Skin epidermis (tissue), 12 donors: ENCODE data around the gene MARCO.
"Not testable (repeated sequence)": the region's sequence is repeated elsewhere in the genome, so short reads cannot be mapped to it uniquely, and the experiment has no call there.

ENCODE experiments used
- H3K27ac ChIP-seq, 21 experiments: fragments of 200-600 bp; sonication (generic) in 11 of 21; one replicate each; pipeline ENCODE4 v1.5.0; 2020; ENCODE audit warnings: mild to moderate bottlenecking in 3 of 21, inconsistent platforms in 2 of 21, moderate library complexity in 2 of 21
- H3K4me3 ChIP-seq, 7 experiments: fragments of 200-600 bp; sonication (generic) in 2 of 7; one replicate each; pipeline ENCODE4 v1.5.0; 2020; ENCODE audit warnings: inconsistent platforms in 2 of 7, mild to moderate bottlenecking in 2 of 7, moderate library complexity in 1 of 7

The MARCO gene

GRCh38 chr2:118993392-118993752 is 51.4 kb downstream of the MARCO start:
- no peak overlapping the region for H3K27ac ChIP-seq
- no peak overlapping the region for H3K4me3 ChIP-seq

DNA sequence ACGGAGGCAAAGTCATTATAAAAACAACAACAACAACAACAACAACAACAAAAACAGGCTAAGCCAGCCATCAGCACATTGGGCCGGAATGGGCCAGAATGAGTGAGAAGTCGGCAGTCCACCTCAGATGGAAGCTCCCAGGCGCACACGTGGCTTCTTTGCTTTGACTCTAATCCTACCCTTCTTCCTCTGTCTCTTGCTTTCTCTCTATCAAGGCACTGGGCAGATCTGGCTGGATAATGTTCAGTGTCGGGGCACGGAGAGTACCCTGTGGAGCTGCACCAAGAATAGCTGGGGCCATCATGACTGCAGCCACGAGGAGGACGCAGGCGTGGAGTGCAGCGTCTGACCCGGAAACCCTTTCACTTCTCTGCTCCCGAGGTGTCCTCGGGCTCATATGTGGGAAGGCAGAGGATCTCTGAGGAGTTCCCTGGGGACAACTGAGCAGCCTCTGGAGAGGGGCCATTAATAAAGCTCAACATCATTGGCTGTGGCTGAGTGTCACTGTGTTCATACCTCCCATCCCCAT is 52.2 kb downstream of the MARCO start:
- Histone ChIP-seq H3K4me3 (no peak overlapping the region), H3K27ac (no peak overlapping the region)

DNA sequence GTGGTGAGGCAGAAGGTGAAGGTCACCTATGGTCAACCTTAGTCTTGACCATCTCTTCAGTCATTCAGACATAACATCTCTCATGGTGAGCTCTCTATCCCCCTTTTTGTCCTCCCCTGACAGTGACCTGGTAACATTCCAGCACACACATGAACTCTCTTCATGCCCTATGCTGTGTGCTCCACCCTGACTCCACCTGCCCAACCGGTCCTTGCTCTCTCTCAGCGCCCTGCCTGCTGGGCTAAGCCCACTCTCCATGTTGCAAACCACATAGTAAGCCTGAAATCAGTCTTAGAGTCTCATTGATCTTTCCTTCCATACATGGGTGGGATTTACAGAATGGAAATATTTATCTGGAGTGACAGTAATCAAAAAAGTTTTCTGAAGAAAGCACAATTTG is 52.8 kb downstream of the MARCO start:
- Histone ChIP-seq H3K27ac (no peak overlapping the region), H3K4me3 (no peak overlapping the region)

DNA sequence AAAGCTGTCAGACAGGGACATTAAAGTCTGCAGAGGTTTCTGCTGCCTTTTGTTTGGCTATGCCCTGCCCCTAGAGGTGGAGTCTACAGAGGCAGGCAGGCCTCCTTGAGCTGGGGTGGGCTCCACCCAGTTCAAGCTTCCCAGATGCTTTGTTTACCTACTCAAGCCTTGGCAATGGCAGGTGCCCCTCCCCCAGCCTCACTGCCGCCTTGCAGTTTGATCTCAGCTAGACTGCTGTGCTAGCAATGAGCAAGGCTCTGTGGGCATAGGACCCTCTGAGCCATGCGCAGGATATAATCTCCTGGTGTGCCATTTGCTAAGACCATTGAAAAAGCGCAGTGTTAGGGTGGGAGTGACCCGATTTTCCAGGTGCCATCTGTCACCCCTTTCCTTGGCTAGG is 61.9 kb downstream of the MARCO start:
- not testable (repeated sequence) for H3K27ac ChIP-seq, H3K4me3 ChIP-seq

DNA sequence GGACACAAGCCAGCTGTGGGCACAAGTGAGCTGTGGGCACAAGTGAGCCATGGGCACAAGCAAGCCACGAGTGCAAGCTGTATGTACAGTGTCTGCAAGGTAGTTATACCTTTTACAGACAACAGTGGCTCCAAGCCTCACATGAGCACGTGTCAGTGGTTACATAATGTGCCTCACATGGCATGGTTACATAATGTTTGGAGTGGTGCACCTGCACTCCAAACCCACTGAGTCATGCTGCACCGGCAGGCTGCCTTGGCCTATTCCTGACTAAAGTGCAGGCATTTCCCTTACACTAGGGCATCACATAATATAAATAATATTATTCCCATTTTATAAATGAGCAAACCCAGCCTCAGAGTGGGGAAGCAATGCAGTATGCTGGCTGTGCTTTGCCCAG is 62.6 kb downstream of the MARCO start:
- H3K27ac ChIP-seq: no peak overlapping the region
- no peak overlapping the region for H3K4me3 ChIP-seq

DNA sequence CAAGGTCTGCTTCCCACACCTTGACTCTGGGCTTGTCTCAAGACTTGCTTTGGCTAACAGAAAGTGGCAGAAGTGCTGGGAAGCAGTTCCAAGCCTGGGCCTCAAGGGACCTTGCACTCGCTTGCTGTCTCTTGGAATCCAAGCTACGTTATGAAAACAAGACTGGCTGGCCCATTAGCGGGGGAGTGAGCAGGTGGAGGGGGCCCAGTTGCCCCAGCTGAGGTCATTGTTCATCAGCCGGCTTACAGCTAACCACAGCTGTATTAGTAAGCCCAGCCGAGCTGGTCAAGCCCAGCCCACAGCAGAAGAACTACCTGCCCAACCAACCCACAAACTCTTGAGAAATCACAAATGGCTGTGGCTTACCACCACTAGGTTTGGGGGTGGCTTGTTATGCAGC is 63.1 kb downstream of the MARCO start:
- no peak overlapping the region for H3K27ac ChIP-seq
- H3K4me3 ChIP-seq: no peak overlapping the region

DNA sequence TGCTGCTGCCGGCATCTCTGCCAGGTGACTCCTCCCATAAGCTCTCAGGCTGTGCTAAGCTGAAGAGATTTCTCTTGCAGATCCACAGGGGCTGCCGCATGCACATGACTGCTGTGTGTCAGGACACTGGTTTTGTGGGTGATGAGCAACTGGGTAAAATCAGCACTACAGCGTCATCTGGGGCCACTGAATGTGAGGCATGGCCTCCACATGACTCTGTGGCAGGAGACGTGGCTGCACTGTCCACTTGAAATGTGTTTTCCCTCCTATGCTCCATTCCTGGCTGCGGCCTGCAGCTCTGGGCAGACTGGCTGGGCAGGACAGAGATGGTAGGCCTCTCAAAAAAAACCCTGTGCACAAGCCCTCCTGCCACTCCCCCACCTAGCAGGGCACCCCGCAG is 63.6 kb downstream of the MARCO start:
- Histone ChIP-seq H3K27ac (no peak overlapping the region), H3K4me3 (no peak overlapping the region)

DNA sequence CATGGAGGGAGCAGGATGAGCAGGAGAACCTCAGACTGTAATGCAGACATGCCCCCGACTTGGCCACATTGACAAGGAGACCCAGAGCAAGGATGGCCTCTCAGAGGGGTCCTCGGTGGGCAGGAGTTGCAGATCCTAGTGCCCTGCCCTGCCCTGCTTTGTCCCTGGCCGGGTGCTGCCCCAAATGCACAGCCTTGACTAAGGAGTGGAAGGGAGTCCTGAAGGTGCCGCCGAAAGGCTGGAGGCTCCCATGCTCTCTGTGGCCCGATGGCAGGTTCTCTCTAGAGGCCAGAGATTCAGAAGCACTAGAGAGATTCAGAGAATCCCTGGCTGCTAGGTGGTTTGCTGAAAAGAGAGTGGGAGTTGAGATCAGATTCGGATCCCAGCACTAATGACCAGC is 64.4 kb downstream of the MARCO start:
- Histone ChIP-seq H3K27ac (no peak overlapping the region), H3K4me3 (no peak overlapping the region)

GRCh38 chr2:119008108-119008507 is 66.1 kb downstream of the MARCO start:
- Histone ChIP-seq H3K4me3 (no peak overlapping the region), H3K27ac (no peak overlapping the region)

GRCh38 chr2:119009110-119009509 is 67.1 kb downstream of the MARCO start:
- no peak overlapping the region for H3K4me3 ChIP-seq
- H3K27ac ChIP-seq: no peak overlapping the region

DNA sequence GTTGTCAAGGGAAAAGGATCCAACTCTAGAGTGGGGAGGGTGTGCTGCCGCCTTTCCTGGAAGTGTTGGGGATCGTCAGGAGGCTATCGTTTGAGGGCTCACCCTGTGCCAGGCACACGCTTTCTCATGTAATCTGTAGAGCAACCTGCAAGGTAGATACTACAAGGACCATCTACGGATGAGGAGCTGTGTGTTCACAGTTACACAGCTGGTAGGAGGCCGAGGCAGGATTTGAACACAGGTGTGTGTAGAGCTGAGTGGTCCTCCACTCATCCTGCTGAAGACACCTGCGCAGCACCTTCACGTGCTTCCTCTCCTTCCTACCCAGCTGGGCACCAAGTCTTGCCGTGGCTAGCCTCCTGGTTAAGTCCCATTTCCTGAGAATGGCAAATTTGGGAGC is 68.3 kb downstream of the MARCO start:
- Histone ChIP-seq H3K27ac (no peak overlapping the region), H3K4me3 (no peak overlapping the region)

DNA sequence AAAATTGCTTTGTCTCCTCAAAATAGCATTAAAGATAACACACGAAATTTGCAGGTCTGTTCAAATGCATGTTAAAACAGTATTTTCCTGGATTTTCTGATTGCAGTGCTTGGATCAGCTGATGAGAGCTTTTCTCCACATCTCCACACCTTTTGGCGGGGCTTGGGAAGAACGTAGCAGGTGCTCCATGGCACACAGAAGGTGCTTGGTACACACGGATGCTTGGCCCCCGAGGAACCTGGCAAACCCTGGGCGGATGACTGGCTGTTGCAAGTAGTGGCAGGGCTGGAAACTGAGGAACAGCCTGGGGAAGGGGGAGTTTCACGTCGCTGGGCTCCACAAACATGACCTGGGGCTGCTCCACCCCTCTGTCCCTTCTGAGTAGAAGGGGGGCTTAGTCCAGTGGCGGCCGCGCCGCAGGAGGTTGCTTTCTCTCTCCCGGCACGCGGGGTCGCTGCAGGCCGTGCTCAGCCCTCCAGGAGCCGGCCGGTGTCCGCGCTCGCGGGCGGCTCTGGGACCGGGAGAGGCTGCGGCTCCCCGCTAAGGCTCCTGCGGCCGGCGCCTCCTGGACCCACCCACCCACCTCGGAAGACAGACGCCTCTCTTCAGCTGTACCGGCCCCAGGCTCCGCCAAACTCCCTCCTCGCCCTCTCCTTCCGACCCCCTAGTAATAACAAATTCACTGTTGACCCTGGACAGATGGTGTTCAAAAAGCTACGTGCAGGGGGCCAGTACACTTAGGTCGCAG is 69.3 kb downstream of the MARCO start:
- H3K27ac ChIP-seq: no peak overlapping the region
- H3K4me3 ChIP-seq: no peak overlapping the region

DNA sequence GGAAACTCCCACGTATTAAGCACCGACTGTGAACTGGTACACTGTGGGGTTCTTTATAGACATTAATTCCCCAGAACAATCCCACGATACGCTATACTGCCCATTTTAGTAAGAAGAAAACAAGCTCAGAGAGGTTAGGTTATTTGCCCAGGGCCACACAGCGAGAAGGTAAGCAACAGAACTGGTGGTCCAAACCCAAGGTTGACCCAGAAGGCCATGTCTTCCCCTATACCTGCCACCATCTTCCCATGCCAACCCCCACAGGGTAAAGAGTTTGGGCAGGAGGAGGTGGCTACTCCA is 69.9 kb downstream of the MARCO start:
- H3K27ac ChIP-seq: no peak overlapping the region
- H3K4me3 ChIP-seq: no peak overlapping the region

DNA sequence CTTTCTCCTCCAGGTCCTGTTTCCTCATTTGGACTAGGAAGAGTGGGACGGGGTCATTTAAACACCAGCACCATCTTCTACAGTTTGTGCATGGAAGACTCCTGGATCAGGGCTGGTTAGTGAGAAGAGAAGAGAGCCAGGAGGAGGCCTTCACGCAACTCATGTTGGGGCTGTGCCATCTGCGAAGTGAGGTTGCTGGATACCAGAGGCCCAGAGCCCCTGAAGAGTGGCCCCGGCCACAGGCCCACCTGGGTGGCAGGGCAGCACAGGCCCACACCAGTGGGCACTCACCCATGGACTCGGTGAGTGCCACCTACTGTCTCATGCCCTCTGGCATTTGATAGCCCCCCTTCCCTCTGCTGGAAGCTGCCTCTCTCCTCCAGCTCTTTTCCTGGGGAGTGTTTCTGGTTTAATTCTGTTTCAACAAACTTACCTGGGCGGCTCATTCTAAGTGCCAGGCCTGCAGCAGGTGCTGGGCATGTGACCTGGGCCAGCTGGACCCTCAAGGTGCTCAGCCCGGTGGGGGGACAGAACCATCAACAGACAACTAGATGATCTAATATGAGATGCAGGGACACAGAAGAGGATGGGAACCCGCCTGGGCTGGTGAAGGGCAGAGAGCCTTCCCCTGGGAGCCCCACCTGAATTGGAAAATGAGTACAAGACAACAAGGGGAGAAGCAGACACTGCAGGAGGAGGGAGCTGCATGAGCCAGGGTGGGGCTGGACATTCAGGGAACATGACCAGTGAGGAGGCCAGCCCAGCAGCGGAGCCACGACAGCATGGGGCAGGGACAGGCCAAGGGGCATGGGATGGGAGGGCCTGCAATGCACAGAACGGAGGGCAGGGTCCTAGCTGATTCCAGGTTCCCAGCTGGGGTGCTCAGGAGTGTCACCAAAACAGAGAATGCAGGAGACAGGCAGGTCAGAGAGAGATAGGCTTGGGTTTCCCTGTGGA is 70.6 kb downstream of the MARCO start:
- H3K27ac ChIP-seq: no peak overlapping the region

GRCh38 chr2:119013671-119014070 is 71.7 kb downstream of the MARCO start:
- no peak overlapping the region for H3K27ac ChIP-seq
- H3K4me3 ChIP-seq: no peak overlapping the region

More for the DNA sequence above, 70.6 kb downstream of the MARCO start:
- no peak overlapping the region for H3K4me3 ChIP-seq

DNA sequence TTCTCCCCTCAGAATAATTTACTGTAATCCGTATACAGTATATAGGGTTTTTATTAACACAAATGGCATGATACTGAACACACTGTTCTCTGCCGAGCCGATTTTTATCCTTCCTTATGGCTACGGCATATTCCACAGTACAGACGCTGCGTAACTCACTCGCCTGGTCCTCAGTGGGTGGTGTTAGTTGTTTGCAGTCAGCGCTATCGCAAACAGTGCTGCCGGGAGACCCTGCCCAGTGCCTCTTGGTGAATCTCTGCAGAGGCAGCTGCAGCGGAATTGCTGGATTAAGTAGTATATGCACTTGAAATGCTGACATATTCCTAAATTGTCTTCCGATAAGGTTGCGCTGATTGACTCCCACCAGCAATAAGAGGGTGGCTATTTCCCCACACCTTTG is 73.9 kb downstream of the MARCO start:
- no peak overlapping the region for H3K27ac ChIP-seq

GRCh38 chr2:119019521-119019920 is 77.5 kb downstream of the MARCO start:
- H3K27ac ChIP-seq: no peak overlapping the region
- no peak overlapping the region for H3K4me3 ChIP-seq

More for the DNA sequence above, 73.9 kb downstream of the MARCO start:
- H3K4me3 ChIP-seq: no peak overlapping the region

GRCh38 chr2:119022678-119023077 is 80.7 kb downstream of the MARCO start:
- H3K27ac ChIP-seq: no peak overlapping the region
- H3K4me3 ChIP-seq: no peak overlapping the region

DNA sequence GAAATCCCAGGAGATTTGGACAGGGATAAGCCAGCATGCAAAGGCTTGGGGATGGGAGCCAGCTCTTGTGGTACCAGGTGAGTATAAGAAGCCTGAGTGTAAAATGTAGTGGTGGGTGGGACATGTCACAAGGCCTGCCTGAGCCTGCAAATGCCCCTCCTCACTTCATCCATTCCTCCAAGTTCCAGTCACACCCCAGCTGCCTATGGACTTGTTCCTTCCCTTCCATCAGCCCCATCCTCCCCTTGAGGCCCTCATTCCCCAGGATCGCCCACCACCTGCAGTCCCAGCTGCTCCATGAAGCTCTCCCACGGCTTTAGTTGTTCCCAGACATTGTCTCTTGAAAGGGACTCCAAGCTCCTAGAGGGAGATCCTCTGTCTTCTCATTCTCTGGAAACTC is 81.5 kb downstream of the MARCO start:
- H3K27ac ChIP-seq: no peak overlapping the region
- H3K4me3 ChIP-seq: no peak overlapping the region

DNA sequence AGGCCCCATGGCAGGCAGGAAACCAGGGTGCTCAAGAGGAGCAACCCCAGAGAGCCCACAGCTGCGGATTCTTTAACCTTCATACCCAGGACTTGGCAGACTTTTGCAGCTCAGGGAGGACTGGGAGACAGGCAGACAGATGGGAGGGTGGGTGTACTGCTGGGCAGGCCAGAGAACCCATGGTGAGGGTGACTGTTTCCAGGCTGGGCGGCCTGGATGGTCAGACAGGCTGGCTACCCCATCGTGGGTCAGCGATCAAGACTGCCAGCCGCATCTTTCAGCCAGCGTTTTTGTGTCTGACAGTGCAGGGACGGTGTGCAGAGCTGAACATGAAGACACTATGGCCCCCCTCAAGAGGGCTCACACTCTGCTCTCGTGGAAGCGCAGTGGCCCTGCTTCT is 82.2 kb downstream of the MARCO start:
- H3K27ac ChIP-seq: no peak overlapping the region

GRCh38 chr2:119024568-119024967 is 82.6 kb downstream of the MARCO start:
- Histone ChIP-seq H3K4me3 (no peak overlapping the region), H3K27ac (no peak overlapping the region)

More for the DNA sequence above, 82.2 kb downstream of the MARCO start:
- no peak overlapping the region for H3K4me3 ChIP-seq
